GM18511 (cell line): ENCODE results near the gene MPV17L2.
"Not testable (repeated sequence)": the region's sequence is repeated elsewhere in the genome, so short reads cannot be mapped to it uniquely, and the experiment has no call there.

Experiments used
- ATAC-seq: cut with Tn5 transposase; IDR thresholded peaks from one replicate; pipeline ENCODE4 v1.9.1; 2021; ENCODE audit warnings: mild to moderate bottlenecking, moderate library complexity; ENCODE audit not compliant: unreplicated experiment

MPV17L2 gene

DNA sequence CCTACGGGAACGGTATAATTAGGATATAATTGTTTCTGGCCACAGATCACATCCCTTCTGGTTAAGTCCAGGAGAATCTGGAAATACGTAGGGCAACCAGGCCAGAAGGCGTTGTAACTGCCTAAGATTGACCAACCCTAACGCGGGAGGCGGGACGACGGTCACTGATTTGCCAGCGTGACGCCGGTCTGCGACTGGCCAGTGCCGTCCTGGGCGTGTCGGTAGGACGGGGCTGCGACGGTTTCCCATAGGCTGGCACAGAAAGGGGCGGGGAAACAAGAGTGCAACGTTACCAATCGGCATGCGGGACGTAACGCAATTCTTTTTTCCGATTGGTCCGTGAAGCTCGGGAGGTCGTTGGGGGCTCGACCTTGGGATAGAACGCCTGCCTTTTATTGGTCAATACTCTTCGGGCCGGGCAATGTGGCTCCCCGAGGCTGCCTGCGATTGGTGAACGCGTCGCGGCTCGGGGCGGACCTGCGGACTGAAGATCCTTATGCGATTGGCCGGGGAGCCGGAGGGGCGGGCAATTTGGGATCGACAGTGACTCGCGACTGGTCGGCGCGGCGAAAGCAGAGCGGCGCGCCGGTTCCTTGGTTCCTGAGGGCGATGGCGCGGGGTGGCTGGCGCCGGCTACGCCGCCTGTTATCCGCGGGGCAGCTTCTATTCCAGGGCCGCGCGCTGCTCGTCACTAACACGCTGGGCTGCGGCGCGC is at the start of gene MPV17L2:
Gene MPV17L2, plus strand, starts transcription at position 546 of the 715 bp plus-strand sequence. Its CDS starts 64 bp downstream, at position 610.
- peak; percentile 89 for ATAC-seq

DNA sequence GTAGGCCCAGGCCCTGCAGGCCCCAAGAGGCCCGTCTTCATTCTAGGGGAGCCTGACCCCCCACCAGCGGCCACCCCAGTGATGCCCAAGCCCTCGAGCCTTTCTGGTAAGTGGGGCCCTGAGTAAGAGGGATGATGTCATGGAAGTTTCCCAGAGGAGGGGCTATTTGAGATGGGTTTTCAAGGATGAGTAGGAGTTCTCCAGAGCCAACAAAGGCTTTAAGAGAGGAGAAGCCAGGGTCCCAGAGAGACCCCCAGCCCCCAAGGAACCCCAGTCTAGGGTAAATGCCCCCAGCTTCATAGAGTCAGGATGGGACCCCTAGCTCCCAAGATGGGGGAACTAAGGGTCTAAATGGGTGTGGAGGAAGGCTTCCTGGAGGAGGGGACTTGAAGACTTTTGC is 49.1 kb upstream of the MPV17L2 start:
- ATAC-seq = no peak

GRCh38 chr19:18144361-18144760 is 48.7 kb upstream of the MPV17L2 start:
- no peak for ATAC-seq

- no peak for ATAC-seq
Observed at GRCh38 chr19:18144906-18145305, 48.1 kb upstream of the MPV17L2 start.

DNA sequence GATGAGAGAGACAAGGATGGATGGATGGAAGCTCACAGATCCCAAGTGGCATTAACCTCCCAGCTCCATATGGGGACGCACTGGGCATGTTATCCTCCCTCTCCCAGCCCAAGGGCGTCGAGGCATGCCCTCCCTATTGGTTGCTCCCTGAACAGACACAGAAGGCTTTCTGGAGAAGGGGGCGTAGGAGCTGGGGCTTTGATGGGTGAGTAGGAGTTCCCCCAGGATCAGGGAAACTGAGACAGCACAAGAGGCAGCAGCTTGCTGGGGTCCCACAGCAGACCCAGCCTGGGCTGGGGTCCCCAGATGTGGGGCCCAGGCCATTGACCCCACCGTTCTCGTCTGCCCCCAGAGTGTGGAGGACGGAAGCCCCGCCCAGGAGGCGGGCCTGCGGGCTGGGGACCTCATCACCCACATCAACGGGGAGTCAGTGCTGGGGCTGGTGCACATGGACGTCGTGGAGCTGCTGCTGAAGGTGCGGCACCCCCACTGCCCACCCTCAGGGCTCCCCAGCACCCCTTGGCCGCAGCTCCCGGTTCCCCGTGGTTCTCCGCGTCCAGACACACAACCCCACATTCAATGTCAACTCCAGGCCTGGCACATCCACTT is 47.5 kb upstream of the MPV17L2 start:
- ATAC-seq = no peak

DNA sequence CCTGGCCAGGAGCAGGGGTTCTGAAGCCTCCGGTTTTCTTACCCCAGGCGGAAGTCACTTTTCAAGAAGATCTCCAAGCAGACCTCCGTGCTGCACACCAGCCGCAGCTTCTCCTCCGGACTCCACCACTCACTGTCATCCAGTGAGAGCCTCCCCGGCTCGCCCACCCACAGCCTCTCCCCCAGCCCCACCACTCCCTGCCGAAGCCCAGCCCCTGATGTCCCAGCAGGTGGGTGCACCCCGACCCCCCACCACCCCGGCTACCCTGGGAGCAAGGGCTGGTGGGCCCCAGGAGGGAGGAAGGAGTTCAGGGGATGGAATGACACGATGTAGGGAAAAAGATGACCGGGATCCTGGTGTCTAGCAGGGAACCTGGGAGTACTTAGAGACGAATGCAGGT is 45.6 kb upstream of the MPV17L2 start:
- no peak for ATAC-seq

GRCh38 chr19:18149596-18149975 is 43.4 kb upstream of the MPV17L2 start:
- ATAC-seq = no peak

GRCh38 chr19:18150776-18151624 is 42.0 kb upstream of the MPV17L2 start:
- ATAC-seq = no peak

DNA sequence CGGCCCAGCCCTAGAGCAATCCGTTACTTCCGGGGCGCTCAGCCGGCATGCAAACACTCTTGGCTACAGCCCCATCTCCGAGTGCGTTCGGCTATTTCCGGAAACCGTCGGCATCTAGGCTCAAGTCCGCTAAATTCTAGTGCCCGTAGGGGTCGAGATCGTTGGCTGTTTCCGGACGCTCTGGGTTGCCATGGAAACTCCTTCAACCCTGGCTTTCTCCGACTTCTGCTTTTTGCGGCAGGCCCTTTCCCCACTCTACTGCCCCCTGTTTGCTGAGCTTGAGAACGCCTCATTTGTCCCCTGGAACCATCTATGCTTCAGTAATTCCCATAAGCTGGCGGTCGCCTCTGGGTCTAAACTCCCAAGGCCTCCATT is 40.6 kb upstream of the MPV17L2 start:
- peak; percentile 66 for ATAC-seq

GRCh38 chr19:18152817-18153555 is 40.0 kb upstream of the MPV17L2 start, which contains the start of gene PIK3R2:
PIK3R2 (plus strand) TSS chr19:18153163; CDS start chr19:18155880, 2,717 bp downstream.
- ATAC-seq = peak; percentile 78

DNA sequence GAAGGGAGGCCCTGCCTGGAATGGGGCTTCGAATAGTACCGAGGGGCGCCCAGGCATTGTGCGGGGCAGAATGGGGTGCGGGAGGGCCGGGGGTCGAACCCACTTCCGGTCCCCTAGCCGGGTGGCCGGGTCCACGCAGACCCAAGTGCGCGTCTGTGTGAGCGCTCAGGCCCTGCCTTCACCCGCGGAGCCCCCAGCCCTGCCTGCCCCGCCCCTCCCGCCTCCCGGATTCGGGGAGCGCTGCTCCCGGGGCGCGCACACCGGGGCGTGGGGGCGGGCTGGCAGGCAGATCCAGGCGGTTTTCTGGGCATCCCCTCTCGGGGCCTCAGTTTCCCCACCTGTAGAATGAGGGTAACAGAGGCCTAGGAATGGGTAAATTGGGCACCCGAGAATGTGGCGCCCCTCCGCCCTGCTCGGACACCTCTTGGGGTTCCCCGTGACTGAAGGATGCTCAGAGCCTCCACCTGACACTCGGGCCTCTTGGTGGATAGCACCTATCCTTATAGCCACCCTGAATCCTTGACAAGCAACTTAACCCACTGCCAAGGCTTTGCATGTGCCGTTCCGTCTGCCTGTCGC is 39.4 kb upstream of the MPV17L2 start:
- ATAC-seq = no peak

GRCh38 chr19:18155095-18156087 is 37.6 kb upstream of the MPV17L2 start:
- no peak for ATAC-seq

DNA sequence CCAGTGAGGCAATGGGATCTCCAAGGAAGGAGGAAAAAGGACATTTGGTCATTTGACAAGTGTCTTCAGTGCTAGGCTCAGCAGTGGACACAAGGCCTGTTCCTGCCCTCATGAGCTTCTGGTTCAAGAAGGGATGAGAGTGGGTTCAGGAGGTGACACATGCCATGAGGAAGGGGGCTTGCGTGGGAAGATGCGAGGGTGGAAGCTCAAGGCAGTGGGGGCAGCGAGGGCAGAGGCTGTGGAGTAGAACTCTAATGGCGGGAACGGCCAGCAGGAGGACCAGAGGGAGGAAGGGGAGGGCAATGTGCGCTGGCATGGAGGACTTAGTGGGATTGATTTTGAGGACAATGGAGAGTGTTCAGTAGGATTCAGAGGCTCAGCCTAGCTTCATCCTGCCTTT is 36.8 kb upstream of the MPV17L2 start:
- no peak for ATAC-seq

DNA sequence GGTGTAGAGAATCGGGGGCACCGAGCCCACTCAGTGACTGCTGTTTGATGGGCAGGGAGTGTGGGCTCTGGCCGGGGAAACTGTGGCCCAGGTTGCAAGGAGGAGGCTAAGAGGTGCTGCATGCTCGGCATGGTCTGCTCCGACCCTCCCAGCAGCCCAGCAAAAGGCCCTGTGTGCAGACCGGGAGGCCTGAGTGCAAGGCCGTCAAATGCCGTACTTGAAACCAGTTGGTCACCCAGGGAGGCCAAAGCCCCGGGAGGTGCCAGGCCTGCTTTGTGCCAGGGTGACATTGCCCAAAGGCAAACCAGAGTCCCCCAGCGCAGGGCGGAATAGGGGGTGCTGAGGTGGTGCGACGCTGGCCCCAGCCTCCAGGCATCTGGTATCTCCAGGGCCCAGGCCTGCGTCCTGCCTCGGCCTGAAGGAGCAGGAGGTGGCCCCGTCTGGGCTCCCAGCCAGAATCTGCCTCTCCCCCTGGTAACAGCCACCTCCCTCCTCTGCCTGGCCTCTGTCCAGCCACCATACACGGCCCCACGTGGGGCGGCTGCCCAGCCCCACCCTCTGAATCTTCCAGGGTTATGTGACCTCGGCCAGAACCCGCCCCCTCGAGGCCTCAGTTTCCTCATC is 36.1 kb upstream of the MPV17L2 start:
- ATAC-seq = no peak

DNA sequence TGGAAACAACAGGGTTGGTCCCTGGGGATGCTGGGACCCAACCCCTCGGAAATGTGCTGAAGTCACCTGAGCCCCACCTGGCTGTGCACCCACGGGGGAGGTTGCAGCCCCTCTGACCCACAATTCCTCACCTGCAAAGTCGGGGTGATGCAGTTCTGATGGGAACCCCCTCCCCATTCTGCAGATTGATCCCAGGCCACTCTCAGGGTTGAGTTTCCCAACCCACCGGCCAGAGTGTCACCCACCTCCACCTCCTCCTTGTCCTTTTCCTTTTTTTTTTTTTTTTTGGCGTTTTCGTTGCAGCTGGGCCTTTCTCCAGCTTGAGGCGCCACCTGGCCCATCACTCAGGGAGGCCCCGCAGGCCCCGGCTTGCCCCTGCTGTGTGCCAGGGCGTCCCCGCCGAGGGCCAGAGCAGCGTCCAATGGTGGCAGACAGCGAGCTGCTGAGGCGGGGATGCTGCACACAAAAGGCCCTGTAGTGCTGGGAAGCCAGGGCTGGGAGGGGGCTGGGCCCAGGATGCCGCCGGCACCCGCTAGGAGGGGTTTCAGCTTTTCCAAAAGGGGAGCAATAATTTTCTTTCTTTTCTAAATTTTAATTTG is 35.5 kb upstream of the MPV17L2 start:
- no peak for ATAC-seq

GRCh38 chr19:18158467-18158866 is 34.6 kb upstream of the MPV17L2 start:
- no peak for ATAC-seq

GRCh38 chr19:18159059-18159616 is 33.9 kb upstream of the MPV17L2 start:
- ATAC-seq = not testable (repeated sequence)

DNA sequence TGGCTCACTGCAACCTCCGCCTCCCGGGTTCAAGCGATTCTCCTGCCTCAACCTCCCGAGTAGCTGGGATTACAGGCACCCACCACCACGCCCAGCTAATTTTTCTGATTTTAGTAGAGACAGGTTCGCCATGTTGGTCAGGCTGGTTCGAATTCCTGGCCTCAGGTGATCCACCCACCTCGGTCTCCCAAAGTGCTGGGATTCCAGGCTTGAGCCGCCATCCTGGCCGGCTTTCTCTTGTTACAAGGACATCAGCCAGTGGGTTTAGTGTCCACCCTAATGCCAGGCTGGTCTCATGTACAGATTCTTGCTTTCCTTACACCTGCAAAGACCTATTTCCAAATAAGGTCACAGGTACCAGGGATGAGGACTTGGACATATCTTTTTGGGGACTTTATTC is 33.2 kb upstream of the MPV17L2 start:
- ATAC-seq = no peak
